Activated CD8-positive, alpha-beta T cell treated with anti-CD3 and anti-CD28 coated beads, Interleukin-2, amount 10 ng/mL, durations not matched to agents 7 days and 5 days (primary cell): ENCODE measurements around the gene CREB3L2. TPM values are rescaled to one million over a fixed set of nuclear protein-coding genes. Genes with fewer than 3 reads are reported as not detected.

Experiments used
- ATAC-seq: fragments of 150-1000 bp; cut with Tn5 transposase; one replicate; pipeline ENCODE4 v1.10.0; 2021; ENCODE audit warnings: moderate library complexity
- CTCF ChIA-PET: fragments of 350-600 bp; sonication (Branson Sonifier 250); formaldehyde crosslinking; loops from one replicate; lab custom pipeline; 2021; ENCODE audit warnings: antibody characterized with exemption; lab: Charles Lee
- POLR2A ChIA-PET: fragments of 350-600 bp; sonication (Branson Sonifier 250); formaldehyde crosslinking; loops from one replicate; lab custom pipeline; 2021; ENCODE audit warnings: antibody characterized with exemption; lab: Charles Lee
- DNase-seq: peaks from one replicate; pipeline ENCODE4 v3.0.0-alpha.2; 2020
- H3K27ac Mint-ChIP-seq: one replicate; pipeline ENCODE4 v1.8.0; 2021; ENCODE audit warnings: mild to moderate bottlenecking, mixed read lengths
- H3K27me3 Mint-ChIP-seq: one replicate; pipeline ENCODE4 v1.8.0; 2021; ENCODE audit warnings: low read depth, mixed read lengths
- H3K36me3 Mint-ChIP-seq: one replicate; pipeline ENCODE4 v1.8.0; 2021; ENCODE audit warnings: low read depth, mixed read lengths
- H3K4me1 Mint-ChIP-seq: one replicate; pipeline ENCODE4 v1.8.0; 2021; ENCODE audit warnings: low read depth, mixed read lengths
- H3K4me3 Mint-ChIP-seq: one replicate; pipeline ENCODE4 v1.8.0; 2021; ENCODE audit warnings: mild to moderate bottlenecking, mixed read lengths
- H3K9me3 Mint-ChIP-seq: one replicate; pipeline ENCODE4 v1.8.0; 2022; ENCODE audit warnings: mixed read lengths; ENCODE audit not compliant: insufficient read depth
- total RNA-seq, 2 experiments: library from RNA; stranded (reverse); gene quantifications; one replicate each; pipeline ENCODE4 v1.2.3, GENCODE V29; 2021

CREB3L2 gene
- total RNA-seq, 2 experiments from 2014 or later = 24.7 to 25.9 TPM

- CTCF ChIA-PET = interaction anchor here (1.7 to 3.1 kb wide), 2 partner anchors 77 to 83 kb away, joined by 7 to 16 read pairs; partner anchors contain the start of gene CREB3L2
- no peaks in the 10 kb centered on the region for H3K9me3 Mint-ChIP-seq
- H3K27ac Mint-ChIP-seq = no peak overlapping the region
- H3K36me3 Mint-ChIP-seq = peaks cover 52% of the 10 kb centered on the region
- no peaks in the 10 kb centered on the region for H3K27me3 Mint-ChIP-seq
- POLR2A ChIA-PET = no interaction called here
- DNase-seq = no peak
- ATAC-seq = no peak
- peaks cover 8% of the 10 kb centered on the region for H3K4me1 Mint-ChIP-seq
- H3K4me3 Mint-ChIP-seq = no peak overlapping the region
These were observed 76.1 kb downstream of the CREB3L2 start for GRCh38 chr7:137925754-137926153.

DNA sequence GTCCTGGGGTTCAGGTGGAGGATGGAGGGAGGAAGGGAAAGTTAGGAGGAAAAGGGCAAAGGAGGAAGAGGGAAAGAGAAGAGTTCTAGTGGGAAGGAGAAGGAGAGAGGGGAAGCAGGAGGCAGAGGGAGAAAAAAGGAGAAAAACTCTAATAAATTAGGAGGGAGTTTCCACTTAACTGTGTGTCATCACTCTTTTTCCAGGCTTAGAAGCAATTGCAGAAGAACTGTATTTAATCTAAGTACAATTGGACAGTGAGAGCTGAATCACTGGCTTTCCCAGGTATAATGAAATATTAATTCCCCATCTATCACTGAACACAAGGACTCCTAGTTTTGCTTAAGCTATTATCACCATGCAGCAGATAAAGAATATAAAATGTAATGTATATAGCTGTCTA lies 76.8 kb downstream of the CREB3L2 start:
- DNase-seq (no peak), ATAC-seq (no peak)
- no peaks in the 10 kb centered on the region for H3K27me3 Mint-ChIP-seq
- ChIA-PET POLR2A (no interaction called here), CTCF (interaction anchor here (1.2 to 3.1 kb wide), 3 partner anchors 8 to 84 kb away, joined by 3 to 16 read pairs (median 7); partner anchors contain the start of gene CREB3L2)
- peaks cover 11% of the 10 kb centered on the region for H3K4me1 Mint-ChIP-seq
- H3K4me3 Mint-ChIP-seq = no peak overlapping the region
- H3K27ac Mint-ChIP-seq = no peak overlapping the region
- H3K36me3 Mint-ChIP-seq = peaks cover 56% of the 10 kb centered on the region
- H3K9me3 Mint-ChIP-seq = no peaks in the 10 kb centered on the region

DNA sequence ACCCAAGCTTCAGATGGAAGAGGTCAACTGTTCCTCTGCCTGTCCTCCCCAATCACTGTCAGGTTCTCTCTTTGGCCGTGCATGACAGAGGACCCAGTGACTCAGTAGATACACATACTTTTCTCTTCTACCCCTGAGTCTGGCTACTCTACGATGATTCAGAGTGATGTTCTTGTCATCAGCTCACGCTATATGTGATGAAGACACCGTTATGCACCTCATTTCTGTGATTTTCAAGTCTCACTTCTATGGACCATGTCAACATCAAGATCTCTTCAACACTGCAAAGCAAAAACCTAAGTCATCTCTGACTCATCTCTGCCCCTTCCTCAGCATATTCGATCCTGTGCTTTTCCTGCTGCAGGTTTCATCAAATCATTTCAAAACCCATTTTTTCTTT lies 78.5 kb downstream of the CREB3L2 start:
- H3K4me3 Mint-ChIP-seq = no peak overlapping the region
- no peak for ATAC-seq
- POLR2A ChIA-PET = no interaction called here
- no peak for DNase-seq
- H3K36me3 Mint-ChIP-seq = peaks cover 60% of the 10 kb centered on the region
- no peaks in the 10 kb centered on the region for H3K27me3 Mint-ChIP-seq
- peaks cover 11% of the 10 kb centered on the region for H3K4me1 Mint-ChIP-seq
- no peak overlapping the region for H3K27ac Mint-ChIP-seq
- CTCF ChIA-PET = interaction anchor here (1.0 to 3.1 kb wide), 2 partner anchors 11 to 79 kb away, joined by 3 to 16 read pairs; partner anchors contain the start of gene CREB3L2
- no peaks in the 10 kb centered on the region for H3K9me3 Mint-ChIP-seq

- H3K36me3 Mint-ChIP-seq = peaks cover 41% of the 10 kb centered on the region
- ChIA-PET POLR2A (interaction anchor here (0.9 kb wide), 1 partner anchor 27 kb away, joined by 4 read pairs; no protein-coding TSS in a partner anchor), CTCF (interaction anchor here (1.0 to 2.0 kb wide), 6 partner anchors 17 to 1061 kb away, joined by 3 to 12 read pairs (median 6); partner anchors contain the start of gene CREB3L2)
- no peak overlapping the region for H3K4me3 Mint-ChIP-seq
- no peaks in the 10 kb centered on the region for H3K9me3 Mint-ChIP-seq
- peaks cover 15% of the 10 kb centered on the region for H3K4me1 Mint-ChIP-seq
- DNase-seq (no peak), ATAC-seq (no peak)
- no peak overlapping the region for H3K27ac Mint-ChIP-seq
- no peaks in the 10 kb centered on the region for H3K27me3 Mint-ChIP-seq
These were observed 81.1 kb downstream of the CREB3L2 start for GRCh38 chr7:137920637-137921399.

- no peak for ATAC-seq
- CTCF ChIA-PET = interaction anchor here (0.6 to 2.0 kb wide), 5 partner anchors 16 to 349 kb away, joined by 3 to 12 read pairs (median 6); partner anchors contain the start of gene CREB3L2
- Mint-ChIP-seq H3K27ac (no peak overlapping the region), H3K4me1 (peaks cover 15% of the 10 kb centered on the region), H3K36me3 (peaks cover 35% of the 10 kb centered on the region), H3K27me3 (no peaks in the 10 kb centered on the region), H3K4me3 (no peak overlapping the region), H3K9me3 (no peaks in the 10 kb centered on the region)
- POLR2A ChIA-PET = no interaction called here
- no peak for DNase-seq
These were observed 81.9 kb downstream of the CREB3L2 start for GRCh38 chr7:137919987-137920386.

DNA sequence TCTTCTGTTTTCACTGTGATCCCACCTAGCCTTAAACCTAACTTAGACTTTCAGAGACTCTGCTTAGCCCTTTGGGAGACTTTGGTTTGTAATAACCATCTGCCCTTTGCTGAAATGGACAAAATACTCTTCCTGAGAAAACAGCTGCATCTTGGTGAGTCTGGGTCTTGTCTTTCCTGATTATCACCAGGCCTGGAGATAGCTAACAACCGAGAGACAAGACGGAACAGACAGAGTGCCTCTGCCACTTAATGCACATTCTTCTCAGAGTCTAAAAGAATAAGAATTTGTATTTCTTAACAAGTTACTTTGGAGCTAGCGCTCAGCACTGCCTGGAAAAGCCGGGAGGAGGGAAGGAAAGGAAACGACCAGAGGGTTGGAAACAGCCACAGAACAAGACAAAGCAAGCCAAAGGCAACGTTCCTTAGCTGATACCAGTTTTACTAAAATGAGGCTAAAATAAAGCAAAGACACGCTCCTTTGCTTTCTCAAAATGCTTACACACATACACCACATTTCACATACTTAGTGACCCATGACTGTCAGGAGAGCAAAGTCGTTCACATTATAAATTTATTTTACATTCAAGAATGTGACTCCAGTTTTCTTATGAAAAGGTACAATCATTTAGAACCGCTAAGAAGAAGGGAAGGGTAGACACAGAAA lies 84.8 kb downstream of the CREB3L2 start:
- Mint-ChIP-seq H3K36me3 (peaks cover 32% of the 10 kb centered on the region), H3K27ac (no peak overlapping the region), H3K4me1 (peaks cover 15% of the 10 kb centered on the region), H3K27me3 (no peaks in the 10 kb centered on the region), H3K4me3 (no peak overlapping the region), H3K9me3 (no peaks in the 10 kb centered on the region)
- ChIA-PET POLR2A (no interaction called here), CTCF (interaction anchor here (3.4 to 5.4 kb wide), 2 partner anchors 13 to 85 kb away, joined by 20 to 22 read pairs; partner anchors contain the start of gene CREB3L2)
- ATAC-seq (no peak), DNase-seq (no peak)

GRCh38 chr7:137916564-137916963 lies 85.3 kb downstream of the CREB3L2 start:
- peaks cover 15% of the 10 kb centered on the region for H3K4me1 Mint-ChIP-seq
- POLR2A ChIA-PET = no interaction called here
- DNase-seq (no peak), ATAC-seq (no peak)
- no peaks in the 10 kb centered on the region for H3K9me3 Mint-ChIP-seq
- H3K27me3 Mint-ChIP-seq = no peaks in the 10 kb centered on the region
- peaks cover 33% of the 10 kb centered on the region for H3K36me3 Mint-ChIP-seq
- CTCF ChIA-PET = interaction anchor here (0.7 to 5.4 kb wide), 3 partner anchors 13 to 86 kb away, joined by 4 to 22 read pairs (median 20); partner anchors contain the start of gene CREB3L2
- H3K4me3 Mint-ChIP-seq = no peak overlapping the region
- no peak overlapping the region for H3K27ac Mint-ChIP-seq

GRCh38 chr7:137915266-137915665 lies 86.6 kb downstream of the CREB3L2 start:
- ATAC-seq (no peak), DNase-seq (no peak)
- Mint-ChIP-seq H3K36me3 (peaks cover 26% of the 10 kb centered on the region), H3K4me1 (peaks cover 4% of the 10 kb centered on the region), H3K27me3 (no peaks in the 10 kb centered on the region), H3K27ac (no peak overlapping the region), H3K9me3 (no peaks in the 10 kb centered on the region), H3K4me3 (no peak overlapping the region)
- ChIA-PET POLR2A (no interaction called here), CTCF (interaction anchor here (1.4 to 5.4 kb wide), 5 partner anchors 12 to 95 kb away, joined by 3 to 22 read pairs (median 7); partner anchors contain the start of gene CREB3L2)

DNA sequence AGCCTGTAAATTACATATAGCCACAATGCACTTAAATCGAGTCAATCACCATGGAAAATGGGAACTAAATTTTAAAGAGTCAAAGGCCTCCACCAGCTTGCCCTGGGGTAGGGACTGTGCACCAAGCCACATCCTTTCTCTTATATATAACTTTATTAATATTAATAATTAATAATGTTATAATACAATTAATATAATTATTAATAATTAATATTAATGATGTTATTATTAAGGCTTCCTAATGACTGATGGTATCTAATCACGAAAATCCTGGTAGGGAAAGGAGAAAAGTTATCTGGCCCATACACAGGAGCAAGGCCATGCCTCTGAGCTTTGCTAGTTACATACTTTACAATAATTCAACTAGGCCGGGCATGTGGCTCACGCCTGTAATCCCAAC lies 87.9 kb downstream of the CREB3L2 start:
- no peak overlapping the region for H3K27ac Mint-ChIP-seq
- no peaks in the 10 kb centered on the region for H3K27me3 Mint-ChIP-seq
- H3K36me3 Mint-ChIP-seq = peaks cover 28% of the 10 kb centered on the region
- ChIA-PET POLR2A (no interaction called here), CTCF (interaction anchor here (3.4 to 5.4 kb wide), 2 partner anchors 10 to 88 kb away, joined by 20 to 22 read pairs; partner anchors contain the start of gene CREB3L2)
- ATAC-seq = no peak
- H3K4me1 Mint-ChIP-seq = peaks cover 4% of the 10 kb centered on the region
- no peaks in the 10 kb centered on the region for H3K9me3 Mint-ChIP-seq
- H3K4me3 Mint-ChIP-seq = no peak overlapping the region
- no peak for DNase-seq

DNA sequence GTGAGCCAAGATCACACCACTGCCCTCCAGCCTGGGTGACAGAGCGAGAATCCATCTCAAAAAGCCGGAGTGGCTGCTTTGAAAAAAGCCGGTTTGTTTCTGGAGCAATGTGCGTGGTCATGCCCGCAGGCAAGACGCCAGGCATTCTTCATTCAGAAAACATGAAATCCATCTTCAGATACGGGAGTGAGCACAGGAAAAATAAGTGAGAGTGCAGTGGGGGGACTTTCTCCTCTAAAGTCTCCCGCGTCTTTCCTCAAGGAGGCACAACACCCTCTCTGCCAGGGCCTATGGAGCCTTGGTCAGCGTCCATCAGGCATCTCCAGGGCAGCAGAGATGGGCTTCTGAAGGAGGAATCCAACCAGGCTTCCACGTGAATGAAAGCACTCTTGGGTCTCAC lies 92.8 kb downstream of the CREB3L2 start:
- ATAC-seq = no peak
- no peaks in the 10 kb centered on the region for H3K9me3 Mint-ChIP-seq
- POLR2A ChIA-PET = no interaction called here

DNA sequence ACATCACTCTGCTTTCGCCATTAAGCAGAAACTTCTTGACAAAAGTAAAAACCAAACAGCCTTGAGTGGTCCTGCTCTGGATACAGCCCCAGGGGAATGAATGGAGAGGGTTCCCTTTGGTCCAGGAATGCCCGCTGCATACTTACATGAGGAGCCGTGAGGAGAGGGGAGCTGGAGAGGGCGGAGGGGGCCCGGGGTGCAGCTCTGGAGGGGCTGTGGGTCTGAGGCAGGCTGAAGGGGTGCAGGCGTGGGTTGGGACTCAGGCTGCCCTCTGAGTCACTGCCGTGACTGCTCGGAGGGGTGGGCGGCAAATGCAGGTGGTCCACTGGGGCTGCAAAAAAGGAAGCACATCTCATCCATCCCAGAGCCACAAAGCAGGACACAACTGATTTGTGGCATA lies 93.8 kb downstream of the CREB3L2 start:
- DNase-seq = no peak
- ChIA-PET CTCF (interaction anchor here (13.0 kb wide), 1 partner anchor 98 kb away, joined by 348 read pairs; the partner anchor contains the start of gene CREB3L2), POLR2A (no interaction called here)
- Mint-ChIP-seq H3K9me3 (no peaks in the 10 kb centered on the region), H3K4me1 (peaks cover 6% of the 10 kb centered on the region), H3K27me3 (no peaks in the 10 kb centered on the region), H3K36me3 (peaks cover 43% of the 10 kb centered on the region), H3K4me3 (no peak overlapping the region), H3K27ac (no peak overlapping the region)
- no peak for ATAC-seq

More for the DNA sequence above, 92.8 kb downstream of the CREB3L2 start:
- DNase-seq = no peak
- CTCF ChIA-PET = interaction anchor here (13.0 kb wide), 1 partner anchor 97 kb away, joined by 348 read pairs; the partner anchor contains the start of gene CREB3L2
- Mint-ChIP-seq H3K36me3 (peaks cover 40% of the 10 kb centered on the region), H3K4me1 (no peaks in the 10 kb centered on the region), H3K4me3 (no peak overlapping the region), H3K27ac (no peak overlapping the region), H3K27me3 (no peaks in the 10 kb centered on the region)
